Measurements from ENCODE around the gene CBFB.

CBFB gene

GRCh38 chr16:67055712-67056487 lies 27.0 kb downstream of the CBFB start:
- Histone ChIP-seq H3K4me3 (ENCODE audit: low read depth, low read length) (no peak overlapping the region), H3K9me3 (no peaks in the 10 kb centered on the region), H3K4me1 (no peaks in the 10 kb centered on the region), H3K36me3 (no peaks in the 10 kb centered on the region; the same call in none of the 2 replicates), H3K27me3 (no peaks in the 10 kb centered on the region)
- no peak for DNase-seq
- TF ChIP-seq CTCF (IDR thresholded peaks at IDR 0.05; ENCODE audit: low read depth, low read length), result no peak

GRCh38 chr16:67063008-67063407 lies 34.1 kb downstream of the CBFB start:
- no peak for TF ChIP-seq CTCF (IDR thresholded peaks at IDR 0.05; ENCODE audit: low read depth, low read length)
- Histone ChIP-seq H3K27me3 (no peaks in the 10 kb centered on the region), H3K4me1 (no peaks in the 10 kb centered on the region), H3K4me3 (ENCODE audit: low read depth, low read length) (no peak overlapping the region), H3K9me3 (no peaks in the 10 kb centered on the region), H3K36me3 (peaks cover 15% of the 10 kb centered on the region)
- no peak for DNase-seq

GRCh38 chr16:67068212-67068753 lies 39.3 kb downstream of the CBFB start:
- Histone ChIP-seq H3K9me3 (no peaks in the 10 kb centered on the region), H3K36me3 (peaks cover 29% of the 10 kb centered on the region)
- TF ChIP-seq CTCF (IDR thresholded peaks at IDR 0.05; ENCODE audit: low read depth, low read length), result no peak

GRCh38 chr16:67071476-67072048 lies 42.6 kb downstream of the CBFB start:
- Histone ChIP-seq H3K9me3 (no peaks in the 10 kb centered on the region), H3K27me3 (no peaks in the 10 kb centered on the region), H3K4me3 (ENCODE audit: low read depth, low read length) (no peak overlapping the region), H3K36me3 (peaks cover 46% of the 10 kb centered on the region), H3K4me1 (no peaks in the 10 kb centered on the region)
- DNase-seq, result no peak
- no peak for TF ChIP-seq CTCF (IDR thresholded peaks at IDR 0.05; ENCODE audit: low read depth, low read length)

More at GRCh38 chr16:67068212-67068753, 39.3 kb downstream of the CBFB start:
- no peak overlapping the region for H3K4me3 ChIP-seq (ENCODE audit: low read depth, low read length)
- DNase-seq, result no peak
- H3K27me3 ChIP-seq, result no peaks in the 10 kb centered on the region
- H3K4me1 ChIP-seq, result no peaks in the 10 kb centered on the region

GRCh38 chr16:67075331-67075730 lies 46.4 kb downstream of the CBFB start:
- Histone ChIP-seq H3K36me3 (peaks cover 35% of the 10 kb centered on the region), H3K4me1 (peaks cover 19% of the 10 kb centered on the region), H3K9me3 (no peaks in the 10 kb centered on the region), H3K4me3 (ENCODE audit: low read depth, low read length) (no peak overlapping the region), H3K27me3 (no peaks in the 10 kb centered on the region)
- TF ChIP-seq CTCF (IDR thresholded peaks at IDR 0.05; ENCODE audit: low read depth, low read length), result no peak
- no peak for DNase-seq

GRCh38 chr16:67077871-67078270 lies 48.9 kb downstream of the CBFB start:
- no peak overlapping the region for H3K4me3 ChIP-seq (ENCODE audit: low read depth, low read length)
- H3K36me3 ChIP-seq, result peaks cover 31% of the 10 kb centered on the region
- H3K9me3 ChIP-seq, result no peaks in the 10 kb centered on the region
- no peak for TF ChIP-seq CTCF (IDR thresholded peaks at IDR 0.05; ENCODE audit: low read depth, low read length)
- H3K4me1 ChIP-seq, result peaks cover 19% of the 10 kb centered on the region
- DNase-seq, result no peak
- H3K27me3 ChIP-seq, result no peaks in the 10 kb centered on the region

Measured in BE2C (cell line).